AG04450 (cell line): ENCODE data around the gene WDR93. TPM values are rescaled to one million over a fixed set of nuclear protein-coding genes. Genes with fewer than 3 reads are reported as not detected.

Experiments used
- CTCF ChIA-PET: fragments of 300-600, 350-600 bp; formaldehyde crosslinking; extraction: SDS; loops from one replicate; lab custom pipeline; 2022; ENCODE audit warnings: antibody characterized with exemption, inconsistent platforms; lab: Charles Lee
- POLR2A ChIA-PET: fragments of 350-600 bp; formaldehyde crosslinking; extraction: SDS; loops from one replicate; lab custom pipeline; 2021; ENCODE audit warnings: antibody characterized with exemption, inconsistent platforms; lab: Yijun Ruan, JAX
- DNase-seq: peaks from one replicate; pipeline ENCODE4 v3.0.0-alpha.2; 2011; ENCODE audit warnings: low read depth, low spot score
- H3K27ac ChIP-seq: one replicate; pipeline ENCODE4 v1.5.1; 2012; ENCODE audit warnings: low read depth, low read length, control low read depth
- H3K27me3 ChIP-seq: one replicate; pipeline ENCODE4 v1.6.0; 2012; ENCODE audit warnings: low read length; ENCODE audit not compliant: control insufficient read depth, insufficient read depth
- H3K4me3 ChIP-seq: 2 replicates; pipeline ENCODE4 v1.5.1; 2011; ENCODE audit warnings: mild to moderate bottlenecking, low read depth, low read length, control low read depth
- H3K9me3 ChIP-seq: 2 replicates; pipeline ENCODE4 v1.5.1; 2012; ENCODE audit warnings: low read length; ENCODE audit not compliant: control insufficient read depth, insufficient read depth
- CTCF ChIP-seq: IDR thresholded peaks from 2 replicates; pipeline ENCODE4 v1.5.1; 2011; ENCODE audit warnings: low read depth, low read length, control low read depth, inconsistent platforms
- polyA plus RNA-seq: library from polyadenylated mRNA; depleted of rRNA; stranded (reverse); fragments of >200 nt; gene quantifications from 2 replicates; pipeline ENCODE4 v1.2.3, GENCODE V29; 2011

The WDR93 gene
- polyA plus RNA-seq, 1 experiment = 0.05 TPM

- no peak for DNase-seq
- POLR2A ChIA-PET = no interaction called here
- H3K27ac ChIP-seq = no peak overlapping the region
These were observed 24.3 kb upstream of the WDR93 start for GRCh38 chr15:89666184-89666857.

GRCh38 chr15:89666858-89667705 is 23.5 kb upstream of the WDR93 start:
- no peak for TF ChIP-seq CTCF
- ChIA-PET CTCF (no interaction called here), POLR2A (no interaction called here)
- Histone ChIP-seq H3K9me3 (no peaks in the 10 kb centered on the region; the same call in 1 of the 2 replicates), H3K4me3 (no peak overlapping the region), H3K27ac (no peak overlapping the region), H3K27me3 (peaks cover 3% of the 10 kb centered on the region)
- no peak for DNase-seq

More at GRCh38 chr15:89666184-89666857, 24.3 kb upstream of the WDR93 start:
- no peaks in the 10 kb centered on the region; the same call in 1 of the 2 replicates for H3K9me3 ChIP-seq
- no peak overlapping the region for H3K4me3 ChIP-seq
- CTCF ChIA-PET = no interaction called here
- H3K27me3 ChIP-seq = peaks cover under 1% of the 10 kb centered on the region
- TF ChIP-seq CTCF = no peak

- no peak for DNase-seq
- peaks cover 3% of the 10 kb centered on the region for H3K27me3 ChIP-seq
- ChIA-PET CTCF (no interaction called here), POLR2A (no interaction called here)
- no peak for TF ChIP-seq CTCF
- H3K9me3 ChIP-seq = no peaks in the 10 kb centered on the region; the same call in 1 of the 2 replicates
- H3K27ac ChIP-seq = no peak overlapping the region
- H3K4me3 ChIP-seq = no peak overlapping the region
These were observed 23.0 kb upstream of the WDR93 start for GRCh38 chr15:89667706-89667960.

- TF ChIP-seq CTCF = no peak
- POLR2A ChIA-PET = no interaction called here
- CTCF ChIA-PET = interaction anchor here (0.7 kb wide), 1 partner anchor 220 kb away, joined by 3 read pairs; no protein-coding TSS in a partner anchor
- no peak for DNase-seq
- no peak overlapping the region for H3K27ac ChIP-seq
- no peak overlapping the region for H3K4me3 ChIP-seq
- H3K9me3 ChIP-seq = no peaks in the 10 kb centered on the region; the same call in 1 of the 2 replicates
- H3K27me3 ChIP-seq = peaks cover 3% of the 10 kb centered on the region
These were observed 22.4 kb upstream of the WDR93 start for GRCh38 chr15:89668171-89668570.

- no peak overlapping the region for H3K4me3 ChIP-seq
- DNase-seq = no peak
- no peaks in the 10 kb centered on the region; the same call in 1 of the 2 replicates for H3K9me3 ChIP-seq
- H3K27ac ChIP-seq = no peak overlapping the region
- H3K27me3 ChIP-seq = peaks cover 3% of the 10 kb centered on the region
- TF ChIP-seq CTCF = no peak
- CTCF ChIA-PET = no interaction called here
- POLR2A ChIA-PET = no interaction called here
These were observed 21.2 kb upstream of the WDR93 start for GRCh38 chr15:89669309-89669865.
